B cell (primary cell): Measurements from ENCODE around the gene ZCCHC10. TPM values are rescaled to one million over a fixed set of nuclear protein-coding genes. Genes with fewer than 3 reads are reported as not detected.
"Not testable (repeated sequence)": the region's sequence is repeated elsewhere in the genome, so short reads cannot be mapped to it uniquely, and the experiment has no call there.

ENCODE experiments used
- ATAC-seq: fragments of 200-7000 bp; cut with Tn5 transposase; one replicate; pipeline ENCODE4 v1.10.0; 2021; ENCODE audit warnings: low read depth, mild to moderate bottlenecking, moderate number of reproducible peaks, moderate library complexity
- CTCF ChIA-PET: fragments of 350-600 bp; sonication (Branson Sonifier 250); formaldehyde crosslinking; loops from one replicate; lab custom pipeline; 2021; ENCODE audit warnings: antibody characterized with exemption, inconsistent platforms; lab: Charles Lee
- POLR2A ChIA-PET: fragments of 350-600 bp; sonication (Branson Sonifier 250); formaldehyde crosslinking; loops from one replicate; lab custom pipeline; 2021; ENCODE audit warnings: antibody characterized with exemption; lab: Charles Lee
- DNase-seq: peaks from one replicate; pipeline ENCODE4 v3.0.0; 2013
- H2AFZ ChIP-seq: 2 replicates; pipeline ENCODE4 v1.6.1; 2012; ENCODE audit warnings: mild to moderate bottlenecking, low read depth, low read length; ENCODE audit not compliant: insufficient read depth, poor library complexity, severe bottlenecking
- H3K27ac ChIP-seq, 2 donors: 1 replicate in 1 of 2; 2 replicates in 1 of 2; pipeline ENCODE4 v1.5.1; 2012 to 2013; ENCODE audit warnings: low read length in 2 of 2, mild to moderate bottlenecking in 2 of 2, moderate library complexity in 1 of 2
- H3K27me3 ChIP-seq, 4 experiments: fragments of 200-600 bp in 1 of 4; sonication (generic) in 1 of 4; replicated peaks in 1 of 4; 1 replicate in 2 of 4; 2 replicates in 2 of 4; pipeline versions ENCODE4 v1.6.1 to v1.7.0; 2013 to 2016; ENCODE audit warnings: low read length in 3 of 4, mild to moderate bottlenecking in 2 of 4, mixed read lengths in 1 of 4, moderate library complexity in 1 of 4; ENCODE audit not compliant: insufficient read depth in 4 of 4, control insufficient read depth in 3 of 4; ENCODE audit errors: control extremely low read depth in 1 of 4
- H3K36me3 ChIP-seq, 2 experiments: replicated peaks in 1 of 2; 1 replicate in 1 of 2; 2 replicates in 1 of 2; pipeline versions ENCODE4 v1.6.1 to v1.7.1; 2013; ENCODE audit warnings: low read length in 1 of 2; ENCODE audit not compliant: insufficient read depth in 2 of 2, control insufficient read depth in 1 of 2; ENCODE audit errors: control extremely low read depth in 1 of 2, extremely low read depth in 1 of 2
- H3K4me1 ChIP-seq, 2 donors: fragments of 200-600 bp in 1 of 2; sonication (generic) in 1 of 2; 1 replicate in 1 of 2; 2 replicates in 1 of 2; pipeline versions ENCODE4 v1.5.1 to v1.6.1; 2013 to 2017; ENCODE audit warnings: low read length in 2 of 2; ENCODE audit not compliant: control insufficient read depth in 2 of 2, insufficient read depth in 2 of 2
- H3K4me2 ChIP-seq: replicated peaks from 2 replicates; pipeline ENCODE3; 2012; ENCODE audit warnings: mild to moderate bottlenecking, low read depth, low read length; ENCODE audit not compliant: poor library complexity, severe bottlenecking
- H3K4me3 ChIP-seq, 5 experiments: fragments of 200-600 bp in 1 of 5; sonication (generic) in 1 of 5; 1 replicate in 3 of 5; 2 replicates in 2 of 5; pipeline versions ENCODE4 v1.5.1 to v1.7.0; 2011 to 2016; ENCODE audit warnings: low read length in 4 of 5, mild to moderate bottlenecking in 4 of 5, low read depth in 2 of 5, control low read depth in 1 of 5, moderate library complexity in 1 of 5; ENCODE audit not compliant: insufficient read depth in 1 of 5; ENCODE audit errors: control extremely low read depth in 1 of 5, extremely low read depth in 1 of 5
- H3K79me2 ChIP-seq: fragments of 200-600 bp; sonication (generic); one replicate; pipeline ENCODE4 v1.6.0; 2016; ENCODE audit warnings: low read length; ENCODE audit not compliant: control insufficient read depth, insufficient read depth
- H3K9ac ChIP-seq: fragments of 200-600 bp; sonication (generic); 2 replicates; pipeline ENCODE4 v1.6.1; 2017; ENCODE audit warnings: mild to moderate bottlenecking, low read length, moderate library complexity
- H3K9me3 ChIP-seq, 3 donors: one replicate each; pipeline versions ENCODE4 v1.6.1 to v1.7.1; 2013; ENCODE audit warnings: low read length in 2 of 3; ENCODE audit not compliant: control insufficient read depth in 2 of 3, insufficient read depth in 1 of 3; ENCODE audit errors: control extremely low read depth in 1 of 3
- H4K20me1 ChIP-seq: 2 replicates; pipeline ENCODE4 v1.6.0; 2012; ENCODE audit warnings: mild to moderate bottlenecking, low read length; ENCODE audit not compliant: insufficient read depth, control insufficient read depth, poor library complexity, severe bottlenecking
- H3K27ac Mint-ChIP-seq: one replicate; pipeline ENCODE4 v1.8.0; 2021; ENCODE audit warnings: mixed read lengths
- H3K27me3 Mint-ChIP-seq: one replicate; pipeline ENCODE4 v1.8.0; 2021; ENCODE audit warnings: mixed read lengths
- H3K4me1 Mint-ChIP-seq: one replicate; pipeline ENCODE4 v1.8.0; 2021; ENCODE audit warnings: mixed read lengths
- H3K4me3 Mint-ChIP-seq: one replicate; pipeline ENCODE4 v1.8.0; 2021; ENCODE audit warnings: mixed read lengths
- H3K9me3 Mint-ChIP-seq: one replicate; pipeline ENCODE4 v1.8.0; 2022; ENCODE audit warnings: mixed read lengths; ENCODE audit not compliant: insufficient read depth
- EZH2 ChIP-seq: IDR thresholded peaks from 2 replicates; pipeline ENCODE4 v1.6.1; 2012; ENCODE audit warnings: borderline replicate concordance, low read depth, mild to moderate bottlenecking, moderate library complexity, low read length; ENCODE audit not compliant: insufficient read depth, poor library complexity, severe bottlenecking
- WGBS: methylation state at CpG from one replicate; pipeline ENCODE4 v1.1.5; 2013; ENCODE audit warnings: missing lambda C conversion rate; ENCODE audit not compliant: insufficient coverage; 5-methylcytosine and 5-hydroxymethylcytosine counted together
- intact Hi-C: fragments of 100-400 bp; cut with micrococcal nuclease; formaldehyde crosslinking; loops from one replicate; pipeline ENCODE4 v1.10.0; 2022
- polyA plus RNA-seq: library from polyadenylated mRNA; depleted of rRNA; stranded (reverse); fragments of >200 nt; gene quantifications from 2 replicates; pipeline ENCODE4 v1.2.3, GENCODE V29; 2012
- total RNA-seq, 2 donors: library from RNA; stranded (reverse); fragments of 120-200 nt in 1 of 2; gene quantifications; 1 replicate in 1 of 2; 2 replicates in 1 of 2; pipeline versions ENCODE4 v1.2.3 to v1.2.4, GENCODE V29; 2013 to 2022
- TF ChIP-seq, protein P1 (sequence below): fragments of 200-600 bp; IDR thresholded peaks from one replicate; pipeline ENCODE4 v1.8.0; 2022; ENCODE audit warnings: antibody characterized with exemption, mild to moderate bottlenecking

The ZCCHC10 gene
- total and polyA plus RNA-seq, 2 donors (not counting 1 experiment from before 2014, with no cell fraction given), result 16.5 to 34.0 TPM

- H3K4me3 Mint-ChIP-seq, result no peak overlapping the region
- Histone ChIP-seq H4K20me1 (no peaks in the 10 kb centered on the region), H3K9me3 (no peaks in the 10 kb centered on the region), H2AFZ (no peak overlapping the region), H3K27ac (no peak overlapping the region), H3K4me1 (no peaks in the 10 kb centered on the region), H3K79me2 (no peaks in the 10 kb centered on the region), H3K9ac (no peak overlapping the region), H3K27me3 (no peaks in the 10 kb centered on the region), H3K4me2 (no peak overlapping the region), H3K4me3 (no peak overlapping the region), H3K36me3 (no peaks in the 10 kb centered on the region)
- ATAC-seq, result no peak
- H3K4me1 Mint-ChIP-seq, result no peaks in the 10 kb centered on the region
- TF ChIP-seq EZH2, result no peak
- TF ChIP-seq, protein P1, sequence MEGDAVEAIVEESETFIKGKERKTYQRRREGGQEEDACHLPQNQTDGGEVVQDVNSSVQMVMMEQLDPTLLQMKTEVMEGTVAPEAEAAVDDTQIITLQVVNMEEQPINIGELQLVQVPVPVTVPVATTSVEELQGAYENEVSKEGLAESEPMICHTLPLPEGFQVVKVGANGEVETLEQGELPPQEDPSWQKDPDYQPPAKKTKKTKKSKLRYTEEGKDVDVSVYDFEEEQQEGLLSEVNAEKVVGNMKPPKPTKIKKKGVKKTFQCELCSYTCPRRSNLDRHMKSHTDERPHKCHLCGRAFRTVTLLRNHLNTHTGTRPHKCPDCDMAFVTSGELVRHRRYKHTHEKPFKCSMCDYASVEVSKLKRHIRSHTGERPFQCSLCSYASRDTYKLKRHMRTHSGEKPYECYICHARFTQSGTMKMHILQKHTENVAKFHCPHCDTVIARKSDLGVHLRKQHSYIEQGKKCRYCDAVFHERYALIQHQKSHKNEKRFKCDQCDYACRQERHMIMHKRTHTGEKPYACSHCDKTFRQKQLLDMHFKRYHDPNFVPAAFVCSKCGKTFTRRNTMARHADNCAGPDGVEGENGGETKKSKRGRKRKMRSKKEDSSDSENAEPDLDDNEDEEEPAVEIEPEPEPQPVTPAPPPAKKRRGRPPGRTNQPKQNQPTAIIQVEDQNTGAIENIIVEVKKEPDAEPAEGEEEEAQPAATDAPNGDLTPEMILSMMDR, result no peak
- 94% methylated on average over 18 of the region's 28 CpGs for WGBS
- no peaks in the 10 kb centered on the region for H3K27me3 Mint-ChIP-seq
- DNase-seq, result no peak
- POLR2A ChIA-PET, result no interaction called here
- no peak overlapping the region for H3K27ac Mint-ChIP-seq
- intact Hi-C loops, result no loop called here
- CTCF ChIA-PET, result no interaction called here
- H3K9me3 Mint-ChIP-seq, result no peaks in the 10 kb centered on the region
Measured at GRCh38 chr5:132987531-132988408, 38.6 kb downstream of the ZCCHC10 start.

- H3K4me1 Mint-ChIP-seq, H3K9ac ChIP-seq, intact Hi-C loops, H3K4me3 ChIP-seq, H3K4me3 Mint-ChIP-seq, H3K27me3 Mint-ChIP-seq, H3K36me3 ChIP-seq, ATAC-seq, CTCF ChIA-PET, H3K9me3 ChIP-seq, DNase-seq, H3K4me1 ChIP-seq, H3K27me3 ChIP-seq, POLR2A ChIA-PET, H3K79me2 ChIP-seq, H3K27ac Mint-ChIP-seq, H3K9me3 Mint-ChIP-seq, H4K20me1 ChIP-seq, H2AFZ ChIP-seq, H3K27ac ChIP-seq, H3K4me2 ChIP-seq: not testable (repeated sequence)
- 100% methylated on average over 12 of the region's 30 CpGs for WGBS
Measured at GRCh38 chr5:132982971-132983370, 43.4 kb downstream of the ZCCHC10 start.
